ENCODE results near the gene FAM24A.

Gene FAM24A

DNA sequence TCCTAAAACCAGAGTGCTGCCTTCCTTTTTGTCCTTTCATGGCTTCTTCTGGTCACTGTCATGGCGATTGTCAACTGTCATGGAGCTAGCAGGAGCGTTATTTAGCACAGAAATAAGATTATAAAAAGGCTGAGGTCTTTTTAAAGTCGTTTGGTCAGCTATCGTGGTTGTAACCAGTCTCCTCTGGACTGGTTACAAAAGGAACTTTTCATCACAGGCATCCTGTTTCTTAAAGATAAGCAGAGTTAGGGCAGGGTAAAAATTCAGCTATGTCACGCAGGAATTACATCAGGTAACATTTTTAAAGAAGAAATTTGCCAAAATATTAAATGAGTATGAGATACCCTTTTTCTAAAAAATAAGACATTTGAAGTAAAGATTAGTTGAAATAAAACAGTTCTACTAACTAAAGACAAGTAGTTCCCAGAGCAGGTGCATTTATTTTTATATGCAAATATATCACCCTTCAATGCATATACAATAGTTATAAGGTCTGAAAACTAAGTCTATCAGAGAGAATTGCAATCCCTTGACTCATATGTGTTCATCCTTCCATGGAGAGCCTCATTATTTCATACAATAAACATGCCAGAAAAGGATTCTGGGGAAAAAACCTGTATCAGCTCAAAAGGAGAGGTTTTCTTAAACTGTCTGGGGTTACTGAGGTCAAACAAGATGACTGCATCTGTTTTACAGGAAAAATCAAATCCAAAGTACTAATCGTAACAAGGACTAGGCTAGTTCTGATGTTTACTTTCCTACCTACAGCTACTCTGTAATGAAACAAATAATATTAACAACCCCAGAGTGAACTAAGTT lies 20.9 kb downstream of the FAM24A start:
- DNase-seq (ENCODE audit: low read depth) = peak; percentile 18

DNA sequence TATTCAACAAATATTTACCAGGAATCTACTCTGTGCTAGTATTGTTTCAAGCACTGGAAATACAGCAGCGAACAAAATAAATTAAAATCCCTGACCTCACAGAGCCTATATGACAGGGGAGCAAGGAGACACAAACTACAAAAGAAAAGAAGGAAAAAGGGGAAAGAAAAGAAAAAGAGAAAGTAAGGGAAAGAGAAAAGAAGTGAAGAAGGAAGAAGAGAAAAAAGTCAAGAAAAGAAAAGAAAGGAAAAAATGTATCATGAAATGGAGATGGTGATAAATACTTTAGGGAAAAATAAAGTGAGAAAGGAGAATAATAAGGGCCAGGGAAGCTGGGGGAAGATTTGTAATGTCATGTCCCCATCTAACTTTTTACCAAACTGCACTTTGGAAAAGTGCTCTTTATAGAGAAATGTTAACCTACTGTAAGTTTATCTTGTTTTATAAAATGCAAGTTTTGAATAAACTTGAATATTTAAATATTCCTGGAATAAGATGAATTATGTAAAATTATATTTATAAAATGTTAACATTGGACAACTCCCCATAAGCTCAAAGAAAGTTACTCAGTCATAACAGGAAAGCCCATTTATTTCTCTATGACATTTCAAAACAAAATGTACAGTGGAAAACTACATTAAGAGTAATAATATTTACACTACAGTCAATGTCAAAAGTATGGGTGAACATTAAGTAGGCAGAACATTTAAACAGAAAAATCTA lies 28.9 kb downstream of the FAM24A start:
- no peak for DNase-seq (ENCODE audit: low read depth)

DNA sequence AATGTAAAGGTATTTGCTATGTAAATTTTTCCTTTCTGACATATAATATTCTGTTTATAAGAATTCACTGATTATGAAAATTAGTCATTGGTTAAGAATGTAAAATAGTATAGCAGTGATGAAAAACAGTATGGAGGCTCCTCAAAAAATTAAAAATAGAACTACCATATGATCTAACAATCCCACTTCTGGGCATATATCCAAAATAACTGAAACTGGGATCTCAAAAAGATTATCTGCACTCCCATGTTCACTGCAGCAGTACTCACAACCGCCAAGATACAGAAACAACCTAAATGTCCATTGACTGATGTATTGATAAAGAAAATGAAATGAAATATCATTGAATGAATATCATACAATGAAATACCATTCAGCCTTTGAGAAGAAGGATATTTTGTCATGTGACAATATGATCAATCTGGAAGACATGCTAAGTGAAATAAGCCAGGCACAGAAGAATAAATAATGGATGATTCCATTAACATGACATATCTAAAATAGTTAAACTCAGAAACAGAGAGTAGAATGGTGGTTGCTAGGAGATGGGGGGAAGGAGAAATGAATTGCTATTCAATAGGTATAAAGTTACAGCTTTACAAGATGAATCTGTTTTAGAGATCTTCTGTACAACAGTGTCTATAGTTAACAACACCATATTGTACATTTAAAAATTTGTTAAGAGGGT lies 29.6 kb downstream of the FAM24A start:
- peak; percentile 81 for DNase-seq (ENCODE audit: low read depth)

DNA sequence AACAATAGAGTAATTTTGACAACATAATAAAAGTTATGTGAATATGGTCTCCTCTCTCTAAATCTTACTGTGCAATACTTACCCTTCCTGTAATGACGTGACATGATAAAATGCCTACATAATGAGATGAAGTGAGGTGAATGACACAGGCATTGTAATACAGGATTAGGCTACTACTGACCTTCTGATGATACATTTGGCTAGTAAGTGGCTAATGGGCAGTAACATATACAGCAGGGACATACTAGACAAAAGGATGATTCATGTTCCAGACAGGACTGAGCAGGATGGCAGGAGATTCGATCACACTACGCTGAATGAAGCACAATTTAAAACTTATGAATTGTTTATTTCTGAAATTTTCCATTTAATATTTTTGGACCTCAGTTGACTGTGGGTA lies 38.9 kb downstream of the FAM24A start:
- DNase-seq (ENCODE audit: low read depth) = no peak

DNA sequence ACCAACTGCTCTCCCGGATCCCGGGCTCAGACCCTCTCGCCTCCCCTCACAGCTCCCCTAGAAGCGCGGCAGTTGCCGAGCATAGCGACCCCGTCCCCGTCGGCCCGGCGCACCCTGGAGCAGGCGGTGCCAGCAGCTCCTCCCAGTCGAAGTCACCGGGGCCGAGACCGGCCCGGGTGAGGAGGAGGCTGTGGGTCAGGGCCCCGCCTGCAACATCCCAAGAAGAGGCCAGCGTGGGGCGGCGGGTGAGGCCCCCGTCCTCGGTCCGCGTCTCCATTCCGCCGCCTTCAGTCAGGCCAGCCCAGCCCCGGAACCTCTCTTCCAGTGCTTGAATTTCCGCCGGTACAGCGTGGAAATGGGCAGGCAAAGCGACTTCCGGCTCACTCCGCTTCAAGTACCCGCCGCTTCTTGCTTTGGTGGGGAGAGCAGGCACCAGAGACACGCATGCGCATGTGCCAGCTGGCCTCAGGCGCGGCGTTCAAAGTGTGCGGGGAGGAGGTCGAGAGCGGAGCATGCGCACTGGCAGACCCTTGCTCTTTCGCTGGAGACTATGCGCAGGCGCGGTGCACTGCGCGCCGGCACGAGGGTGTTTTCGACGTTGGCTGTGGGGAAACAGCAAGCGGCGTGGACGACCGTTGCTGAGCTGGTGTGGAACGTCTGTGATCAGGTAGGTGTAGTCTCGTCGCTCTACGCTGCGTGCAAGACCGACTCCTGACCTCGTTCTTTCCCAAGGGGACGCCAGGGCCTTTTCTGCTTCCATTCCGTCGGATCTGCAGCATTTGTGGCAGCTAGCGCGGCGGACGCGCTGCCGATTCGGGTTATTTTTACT lies 43.7 kb downstream of the FAM24A start, which contains the start of gene C10orf88:
Gene C10orf88 (minus strand): TSS at position 326 of the 829 bp plus-strand sequence. CDS start 49 bp downstream, at position 277.
- peak; percentile 99 for DNase-seq (ENCODE audit: low read depth)

DNA sequence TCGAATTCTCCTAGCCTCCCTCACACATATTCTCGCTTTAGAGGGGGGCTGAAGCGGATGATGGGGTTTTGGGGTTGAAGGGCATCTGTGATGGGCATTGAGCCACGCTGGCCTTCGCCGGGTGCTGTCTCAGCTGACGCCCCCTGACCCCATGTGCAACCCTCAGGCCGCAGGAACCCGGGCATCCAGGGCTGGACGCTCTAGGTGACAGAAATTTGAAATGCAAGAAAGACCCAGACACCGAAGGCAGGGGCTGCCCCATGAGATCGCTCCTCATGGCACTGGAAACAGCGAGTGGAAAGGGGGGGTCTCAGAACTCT lies 44.3 kb downstream of the FAM24A start:
- DNase-seq (ENCODE audit: low read depth) = no peak

DNA sequence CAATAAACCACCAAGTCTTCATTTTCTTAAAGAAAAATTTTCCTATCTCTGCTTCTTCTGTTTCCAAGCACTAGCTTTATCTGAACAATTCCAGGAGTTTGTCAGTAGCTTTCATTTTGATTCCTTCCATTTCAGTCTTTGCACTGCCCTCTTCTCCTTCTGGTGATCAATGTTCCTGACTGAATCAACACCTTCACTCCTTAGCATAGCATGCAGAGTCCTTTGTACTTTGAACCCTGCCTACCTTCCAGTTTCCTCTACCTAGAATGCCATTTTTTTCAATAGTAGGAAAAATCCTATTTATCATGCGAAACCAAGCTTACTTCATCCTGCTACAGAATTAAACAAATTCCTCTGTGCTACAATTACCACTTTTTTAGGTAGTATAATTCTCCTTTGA lies 45.5 kb downstream of the FAM24A start:
- no peak for DNase-seq (ENCODE audit: low read depth)

DNA sequence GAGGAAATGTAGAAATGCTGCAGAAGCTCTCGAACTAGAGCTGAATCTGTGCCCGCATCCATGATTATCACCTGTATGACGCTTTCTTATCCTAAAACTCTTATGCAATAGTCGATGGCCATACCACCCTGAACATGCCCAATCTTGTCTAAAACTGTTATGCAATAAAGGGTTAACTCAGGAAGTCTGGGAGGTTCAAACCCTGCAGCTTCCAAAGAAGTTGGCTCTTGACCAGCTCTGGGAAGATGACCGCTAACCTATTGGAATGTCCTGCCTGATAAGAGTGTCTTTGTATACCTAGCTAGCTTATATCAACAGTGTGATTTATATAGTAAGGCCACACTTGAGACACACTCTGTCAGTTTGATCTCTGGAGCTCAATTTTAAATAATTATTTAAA lies 47.1 kb downstream of the FAM24A start:
- no peak for DNase-seq (ENCODE audit: low read depth)

DNA sequence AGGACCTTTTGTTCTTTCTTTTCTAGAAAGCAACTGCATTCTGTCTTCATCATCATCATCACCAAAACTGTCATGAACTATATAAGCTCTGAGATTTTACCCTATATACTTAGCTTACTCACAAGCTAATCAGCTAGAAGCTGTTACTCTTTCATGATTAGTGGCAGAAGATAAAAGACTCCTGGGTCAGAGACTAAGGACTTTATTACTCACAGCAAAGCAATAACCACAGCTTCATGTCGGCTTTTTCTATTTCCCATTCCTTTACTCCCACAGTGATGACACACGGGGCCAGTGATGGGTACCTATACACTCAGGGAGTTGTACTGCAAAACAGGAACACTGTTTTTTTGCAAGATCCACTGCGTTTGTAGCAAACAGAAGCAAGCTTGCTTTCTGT lies 52.0 kb downstream of the FAM24A start:
- no peak for DNase-seq (ENCODE audit: low read depth)

Measured in EH (cell line).